ENCODE measurements around the gene RAD23B.

Gene RAD23B

GRCh38 chr9:107282759-107283622 is at the start of gene RAD23B:
TSS of gene RAD23B (plus strand) at chr9:107283279. CDS start at chr9:107283630, 351 bp downstream.
- Histone ChIP-seq H3K27ac (peak within 1 kb of the TSS; percentile 99), H3K9me3 (no peaks in the 10 kb centered on the region), H3K4me1 (ENCODE audit: control insufficient read depth in 1 of 2, insufficient read depth in 1 of 2, low read depth in 1 of 2, low read length in 1 of 2) (peaks cover 73 to 84% of the 10 kb centered on the region in 2 experiments), H3K27me3 (no peaks in the 10 kb centered on the region), H3K36me3 (no peaks in the 10 kb centered on the region), H3K4me3 (ENCODE audit: low read depth in 1 of 2, low read length in 1 of 2) (peak within 1 kb of the TSS; percentile 77 to 85)
- TF ChIP-seq CTCF (IDR thresholded peaks at IDR 0.05): peak; percentile 44

- Histone ChIP-seq H3K9me3 (no peaks in the 10 kb centered on the region), H3K4me3 (ENCODE audit: low read depth in 1 of 2, low read length in 1 of 2) (no peak overlapping the region), H3K27ac (no peak overlapping the region), H3K27me3 (peaks cover 31% of the 10 kb centered on the region), H3K36me3 (no peaks in the 10 kb centered on the region), H3K4me1 (ENCODE audit: control insufficient read depth in 1 of 2, insufficient read depth in 1 of 2, low read depth in 1 of 2, low read length in 1 of 2) (no peaks in the 10 kb centered on the region)
- TF ChIP-seq CTCF (IDR thresholded peaks at IDR 0.05): no peak
Measured at GRCh38 chr9:107235765-107236442, 47.2 kb upstream of the RAD23B start.

GRCh38 chr9:107237873-107238272 is 45.2 kb upstream of the RAD23B start:
- Histone ChIP-seq H3K4me3 (ENCODE audit: low read depth in 1 of 2, low read length in 1 of 2) (no peak overlapping the region), H3K9me3 (no peaks in the 10 kb centered on the region), H3K27ac (no peak overlapping the region), H3K36me3 (no peaks in the 10 kb centered on the region), H3K27me3 (peaks cover 18% of the 10 kb centered on the region), H3K4me1 (ENCODE audit: control insufficient read depth in 1 of 2, insufficient read depth in 1 of 2, low read depth in 1 of 2, low read length in 1 of 2) (no peaks in the 10 kb centered on the region)
- no peak for TF ChIP-seq CTCF (IDR thresholded peaks at IDR 0.05)

- TF ChIP-seq CTCF (IDR thresholded peaks at IDR 0.05): no peak
- Histone ChIP-seq H3K9me3 (no peaks in the 10 kb centered on the region), H3K27ac (no peak overlapping the region), H3K4me1 (ENCODE audit: control insufficient read depth in 1 of 2, insufficient read depth in 1 of 2, low read depth in 1 of 2, low read length in 1 of 2) (no peaks in the 10 kb centered on the region), H3K4me3 (ENCODE audit: low read depth in 1 of 2, low read length in 1 of 2) (no peak overlapping the region), H3K36me3 (no peaks in the 10 kb centered on the region), H3K27me3 (peaks cover 24% of the 10 kb centered on the region)
Measured at GRCh38 chr9:107239474-107239873, 43.6 kb upstream of the RAD23B start.

- Histone ChIP-seq H3K4me1 (ENCODE audit: control insufficient read depth in 1 of 2, insufficient read depth in 1 of 2, low read depth in 1 of 2, low read length in 1 of 2) (no peaks in the 10 kb centered on the region), H3K27ac (no peak overlapping the region), H3K36me3 (no peaks in the 10 kb centered on the region), H3K9me3 (no peaks in the 10 kb centered on the region), H3K4me3 (ENCODE audit: low read depth in 1 of 2, low read length in 1 of 2) (no peak overlapping the region), H3K27me3 (peaks cover 24% of the 10 kb centered on the region)
- TF ChIP-seq CTCF (IDR thresholded peaks at IDR 0.05): no peak
Measured at GRCh38 chr9:107240260-107240659, 42.8 kb upstream of the RAD23B start.

Measured in neutrophil (primary cell).